HG02678 (cell line): ENCODE data around the gene ERN2.

Source experiments
- ATAC-seq: cut with Tn5 transposase; IDR thresholded peaks from one replicate; pipeline ENCODE4 v1.9.1; 2021; ENCODE audit warnings: mild to moderate bottlenecking, moderate library complexity; ENCODE audit not compliant: unreplicated experiment

The ERN2 gene

GRCh38 chr16:23689442-23690187 lies 23.4 kb downstream of the ERN2 start:
- no peak for ATAC-seq

DNA sequence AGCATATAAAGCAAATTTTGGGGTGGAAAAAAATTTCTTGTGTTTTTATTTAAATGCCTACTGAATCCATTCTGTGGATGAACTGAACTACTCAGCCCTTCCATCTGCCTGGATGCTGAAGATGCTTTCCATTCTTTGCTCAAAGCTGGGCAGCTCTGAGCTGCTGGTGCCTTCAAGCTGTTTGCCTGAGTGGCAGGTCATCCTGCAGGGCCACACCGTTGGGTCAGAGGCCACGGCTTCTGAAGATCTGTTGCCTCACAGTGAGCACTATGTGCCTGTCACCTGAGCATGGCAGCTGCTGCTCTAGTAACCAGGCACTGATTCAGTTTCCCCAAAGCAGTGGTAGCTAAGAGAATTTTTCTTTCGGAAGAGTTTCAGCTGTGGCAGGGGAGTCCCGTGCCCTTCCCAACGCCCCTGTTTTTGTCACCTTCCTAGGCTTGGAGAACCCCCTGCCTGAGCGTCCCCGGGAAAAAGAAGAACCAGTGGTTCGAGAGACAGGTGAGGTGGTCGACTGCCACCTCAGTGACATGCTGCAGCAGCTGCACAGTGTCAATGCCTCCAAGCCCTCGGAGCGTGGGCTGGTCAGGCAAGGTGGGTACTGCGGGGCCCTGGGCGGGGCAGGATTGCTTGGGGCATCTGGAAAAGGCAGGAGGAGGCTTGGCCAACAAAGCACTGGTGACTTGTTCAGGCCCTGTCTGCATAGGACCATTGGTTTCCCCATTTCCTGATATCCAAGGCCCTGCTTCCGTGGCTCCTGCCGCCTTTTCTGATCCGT lies 25.8 kb downstream of the ERN2 start:
- ATAC-seq = no peak

GRCh38 chr16:23683487-23683886 lies 29.5 kb downstream of the ERN2 start:
- no peak for ATAC-seq

DNA sequence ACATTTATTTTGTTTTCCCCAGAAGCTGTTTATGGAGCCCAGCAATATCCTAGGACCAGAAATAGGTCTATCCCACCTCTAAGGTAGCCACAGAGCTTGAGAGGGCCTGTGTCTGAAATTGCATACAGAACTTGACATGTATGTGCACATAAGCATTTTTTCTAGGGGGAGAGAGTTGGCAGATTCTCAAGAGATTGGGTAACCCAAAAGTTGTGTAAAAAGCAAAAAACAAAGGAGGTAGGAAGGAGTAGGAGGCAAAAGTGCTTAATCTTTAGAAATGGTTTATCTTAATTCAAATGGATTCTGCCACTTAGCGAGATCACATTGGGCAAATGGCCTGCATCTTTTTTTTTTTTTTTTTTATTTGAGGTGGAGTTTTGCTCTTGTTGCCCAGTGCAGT lies 30.8 kb downstream of the ERN2 start:
- ATAC-seq = no peak

GRCh38 chr16:23679986-23680336 lies 33.1 kb downstream of the ERN2 start:
- no peak for ATAC-seq

DNA sequence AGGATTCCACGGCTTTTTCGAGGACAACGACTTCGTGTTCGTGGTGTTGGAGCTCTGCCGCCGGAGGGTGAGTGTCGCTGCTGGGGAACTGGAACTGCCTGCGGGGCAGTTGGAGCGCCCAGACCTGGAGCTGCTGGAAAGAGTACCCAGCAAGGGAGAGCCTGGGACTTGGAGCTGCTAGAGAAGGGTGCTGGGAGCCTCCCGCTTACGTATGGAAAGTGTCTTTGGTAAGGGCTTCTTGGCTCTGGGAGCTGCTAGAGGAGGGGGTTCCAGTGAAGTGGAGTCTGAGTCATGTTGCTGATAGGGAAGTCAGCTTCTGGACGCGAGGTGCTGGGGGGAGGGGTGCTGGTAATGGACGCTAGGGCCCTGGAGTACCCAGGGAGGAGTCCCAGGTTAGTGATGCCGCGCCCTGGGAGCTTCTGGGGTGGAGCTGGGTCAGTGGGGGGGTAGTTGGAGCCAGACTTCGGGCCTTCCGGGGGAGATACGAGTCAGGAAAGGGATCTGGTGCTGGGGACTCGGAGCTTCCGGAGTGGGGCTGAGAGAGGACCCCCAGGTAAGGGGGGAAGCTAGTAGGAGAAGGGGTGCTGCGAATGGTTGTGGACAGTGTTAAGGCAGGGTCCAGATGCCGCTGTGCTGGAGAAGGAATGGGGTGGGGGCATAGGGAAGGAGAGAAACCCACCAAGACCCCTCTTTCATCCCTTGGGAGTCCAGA lies 33.6 kb downstream of the ERN2 start:
- ATAC-seq = no peak

DNA sequence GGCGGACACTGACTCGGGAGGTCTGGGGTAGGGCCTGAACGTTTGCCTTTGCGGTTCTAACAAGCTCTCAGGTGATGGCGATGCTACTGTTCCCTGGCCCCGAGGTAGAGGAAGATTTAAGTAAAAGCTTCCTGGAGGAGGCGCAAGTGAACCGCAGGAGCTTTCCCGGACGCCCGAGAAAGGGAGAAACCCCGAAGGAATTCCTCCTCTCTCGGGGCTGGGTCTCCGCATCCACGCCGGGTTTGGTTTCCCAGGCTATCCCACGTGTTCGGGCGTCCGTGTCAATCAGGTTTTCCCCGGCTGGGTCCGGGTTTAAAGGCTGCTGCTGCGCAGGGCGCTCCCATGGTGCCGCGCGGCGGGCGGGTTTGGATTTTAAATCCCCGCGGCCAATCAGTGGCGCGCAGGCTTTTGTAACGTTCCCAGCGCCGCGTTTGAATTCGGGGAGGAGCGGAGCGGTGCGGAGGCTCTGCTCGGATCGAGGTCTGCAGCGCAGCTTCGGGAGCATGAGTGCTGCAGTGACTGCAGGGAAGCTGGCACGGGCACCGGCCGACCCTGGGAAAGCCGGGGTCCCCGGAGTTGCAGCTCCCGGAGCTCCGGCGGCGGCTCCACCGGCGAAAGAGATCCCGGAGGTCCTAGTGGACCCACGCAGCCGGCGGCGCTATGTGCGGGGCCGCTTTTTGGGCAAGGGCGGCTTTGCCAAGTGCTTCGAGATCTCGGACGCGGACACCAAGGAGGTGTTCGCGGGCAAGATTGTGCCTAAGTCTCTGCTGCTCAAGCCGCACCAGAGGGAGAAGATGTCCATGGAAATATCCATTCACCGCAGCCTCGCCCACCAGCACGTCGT lies 34.4 kb downstream of the ERN2 start, which contains the start of gene PLK1:
TSS of gene PLK1 (plus strand) at position 460 of the 844 bp plus-strand sequence. CDS start at position 504, 44 bp downstream.
- ATAC-seq = peak; percentile 83

- ATAC-seq = no peak
These were observed 36.0 kb downstream of the ERN2 start for GRCh38 chr16:23676924-23677480.

DNA sequence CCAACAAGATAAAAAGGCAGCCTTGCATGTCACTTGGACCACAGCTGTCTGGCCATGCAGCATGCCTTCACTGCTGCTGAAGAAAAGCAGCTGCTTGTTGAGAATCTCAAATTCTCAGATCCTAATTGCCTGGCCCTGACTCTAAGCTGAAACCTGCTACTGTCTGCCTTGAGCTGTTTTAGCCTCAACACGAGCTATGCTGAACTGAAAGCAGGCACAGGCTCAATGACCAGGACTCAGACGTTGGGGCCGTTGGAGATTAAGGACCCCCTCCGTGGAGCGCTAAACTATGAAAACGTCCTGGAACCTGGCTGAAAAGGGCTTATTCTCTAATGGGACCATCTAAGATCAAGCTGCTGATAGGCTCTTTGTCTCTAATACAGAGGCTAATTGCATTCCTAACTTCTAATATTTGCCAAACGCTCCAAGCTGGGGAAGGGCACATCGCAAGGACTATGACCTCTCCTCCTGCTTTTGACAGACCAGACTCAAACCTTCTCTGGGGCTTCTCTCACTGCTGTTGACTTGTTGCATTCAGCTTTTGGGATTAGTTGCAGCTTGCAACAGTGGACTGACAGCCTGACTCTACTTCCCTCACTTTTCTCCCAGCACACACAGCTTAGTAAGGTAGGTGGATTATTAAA lies 38.9 kb downstream of the ERN2 start:
- ATAC-seq = no peak

DNA sequence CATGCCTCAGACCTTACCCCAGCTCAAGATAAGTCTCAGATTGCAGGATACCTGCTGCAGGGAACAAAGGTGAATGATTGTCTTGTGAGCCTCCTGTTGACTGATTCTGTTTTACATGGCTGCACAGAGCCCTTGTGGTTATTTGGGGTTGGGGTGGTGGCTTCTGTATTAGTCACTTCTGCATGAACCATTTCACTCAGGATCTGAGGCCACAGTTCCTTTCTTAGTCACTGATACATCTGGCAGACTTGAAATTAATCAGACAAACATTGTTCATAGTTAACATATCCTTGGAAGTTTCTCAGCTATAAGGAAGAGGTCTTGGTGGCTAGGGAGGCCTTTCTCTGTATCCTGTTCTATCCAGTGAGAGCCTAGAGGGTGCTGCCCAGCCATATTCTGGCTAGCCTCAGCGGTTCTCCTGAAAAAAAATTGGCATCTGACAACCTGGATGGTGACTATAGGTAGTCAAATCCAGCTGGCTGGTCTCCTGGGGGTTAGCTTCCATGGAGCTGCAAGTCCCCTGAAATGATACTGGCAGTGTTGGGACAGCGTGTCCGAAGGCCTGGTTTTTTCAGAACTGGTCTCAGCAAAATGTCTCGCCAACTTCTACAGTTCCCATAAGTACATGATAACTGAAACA lies 42.8 kb downstream of the ERN2 start:
- peak; percentile 98 for ATAC-seq

DNA sequence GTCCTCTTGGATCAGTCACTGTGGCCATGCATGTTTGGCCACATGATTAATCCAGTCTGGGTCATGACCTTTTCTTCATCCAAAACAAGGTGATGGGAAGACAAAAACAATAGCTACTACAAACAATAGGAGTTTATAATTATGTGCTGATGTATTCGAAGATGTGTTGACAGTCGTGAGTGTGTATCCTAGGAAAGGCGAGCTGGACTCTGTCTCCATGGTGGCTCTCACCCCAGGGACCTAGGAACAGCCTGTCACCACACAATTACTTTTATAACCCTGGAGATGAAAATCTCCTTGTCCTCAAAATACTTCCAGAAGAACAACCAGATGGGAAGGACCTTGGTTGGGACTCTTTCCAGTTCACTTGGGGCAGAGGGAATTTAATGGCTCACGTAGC lies 44.1 kb downstream of the ERN2 start:
- ATAC-seq = no peak

- no peak for ATAC-seq
These were observed 44.8 kb downstream of the ERN2 start for GRCh38 chr16:23668225-23668624.

GRCh38 chr16:23667355-23667659 lies 45.7 kb downstream of the ERN2 start:
- no peak for ATAC-seq

DNA sequence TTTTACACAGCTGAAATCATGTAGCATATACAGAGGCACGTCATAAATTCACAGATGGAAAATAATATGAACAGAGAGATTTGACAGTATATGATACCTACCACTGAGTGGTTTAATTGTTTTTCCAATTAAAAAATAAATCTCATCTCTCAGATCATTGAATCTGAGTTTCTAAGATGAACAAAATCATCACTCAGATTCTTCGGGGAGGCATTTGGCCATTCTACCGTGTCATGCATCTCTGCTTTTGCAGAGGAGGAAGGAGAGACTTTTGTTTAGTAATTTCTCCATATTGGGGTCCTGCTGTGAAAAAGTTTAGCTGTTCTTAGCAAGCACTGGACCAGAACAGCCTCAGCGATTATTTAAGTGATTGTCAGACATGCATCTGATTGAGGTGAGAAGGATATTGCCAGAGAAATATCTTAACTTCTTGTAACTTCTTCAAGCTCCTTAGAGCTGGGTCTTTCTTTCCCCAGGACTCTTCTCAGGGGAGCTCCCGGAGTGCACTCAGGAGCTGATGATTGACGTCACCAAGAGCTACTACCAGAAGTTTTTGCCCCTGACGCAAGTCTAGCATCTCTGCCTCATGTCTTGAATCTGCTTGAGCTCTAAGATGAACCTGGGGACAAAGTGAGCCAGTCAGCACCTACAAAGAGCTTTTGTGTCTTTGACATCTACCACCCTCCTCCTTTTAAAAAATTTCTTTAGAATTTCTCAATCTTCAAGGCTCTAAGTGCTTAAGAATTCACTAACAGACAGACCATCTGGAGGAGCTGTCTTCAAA lies 46.3 kb downstream of the ERN2 start:
- no peak for ATAC-seq

DNA sequence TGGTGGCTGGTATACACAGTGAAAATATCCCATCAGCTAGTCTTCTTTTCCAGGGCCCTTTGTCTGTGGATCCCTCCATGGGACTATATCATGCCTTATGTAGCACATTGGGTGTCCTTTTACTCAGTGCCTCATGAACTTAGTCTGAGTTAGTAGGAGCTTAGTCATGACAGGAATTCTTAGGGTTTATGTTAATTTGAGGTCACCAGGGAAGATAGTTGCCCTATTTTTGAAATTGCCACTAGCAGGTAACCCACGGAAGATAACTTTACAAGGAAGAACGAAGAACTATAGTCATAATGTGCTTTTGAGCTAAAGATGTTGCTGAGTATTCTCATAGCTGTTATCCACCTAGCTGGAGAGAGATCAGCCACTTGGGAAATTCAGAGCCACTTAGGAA lies 49.1 kb downstream of the ERN2 start:
- ATAC-seq = no peak

DNA sequence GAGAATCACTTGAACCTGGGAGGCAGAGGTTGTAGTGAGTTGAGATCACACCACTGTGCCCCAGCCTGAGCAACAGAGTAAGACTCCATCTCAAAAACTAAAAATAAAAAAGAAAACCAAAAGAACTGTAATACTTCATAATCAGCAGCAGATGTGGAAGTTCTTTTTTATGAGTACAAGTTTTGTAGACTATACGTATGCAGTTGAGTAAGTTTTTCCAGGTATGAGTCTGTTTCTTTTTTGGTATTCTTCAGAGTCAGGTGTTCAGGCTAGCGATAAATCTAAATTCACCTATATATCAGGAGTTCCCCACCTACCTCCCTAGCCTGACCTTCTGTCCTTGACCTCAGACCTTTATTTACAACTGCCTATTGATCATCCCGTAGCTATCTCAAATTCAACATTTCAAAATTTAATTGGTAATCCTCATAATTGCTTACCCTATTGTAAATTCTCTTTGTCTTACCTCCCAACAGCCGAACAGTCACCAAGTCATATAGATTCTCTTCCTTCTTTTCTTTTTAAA lies 61.0 kb downstream of the ERN2 start:
- no peak for ATAC-seq

DNA sequence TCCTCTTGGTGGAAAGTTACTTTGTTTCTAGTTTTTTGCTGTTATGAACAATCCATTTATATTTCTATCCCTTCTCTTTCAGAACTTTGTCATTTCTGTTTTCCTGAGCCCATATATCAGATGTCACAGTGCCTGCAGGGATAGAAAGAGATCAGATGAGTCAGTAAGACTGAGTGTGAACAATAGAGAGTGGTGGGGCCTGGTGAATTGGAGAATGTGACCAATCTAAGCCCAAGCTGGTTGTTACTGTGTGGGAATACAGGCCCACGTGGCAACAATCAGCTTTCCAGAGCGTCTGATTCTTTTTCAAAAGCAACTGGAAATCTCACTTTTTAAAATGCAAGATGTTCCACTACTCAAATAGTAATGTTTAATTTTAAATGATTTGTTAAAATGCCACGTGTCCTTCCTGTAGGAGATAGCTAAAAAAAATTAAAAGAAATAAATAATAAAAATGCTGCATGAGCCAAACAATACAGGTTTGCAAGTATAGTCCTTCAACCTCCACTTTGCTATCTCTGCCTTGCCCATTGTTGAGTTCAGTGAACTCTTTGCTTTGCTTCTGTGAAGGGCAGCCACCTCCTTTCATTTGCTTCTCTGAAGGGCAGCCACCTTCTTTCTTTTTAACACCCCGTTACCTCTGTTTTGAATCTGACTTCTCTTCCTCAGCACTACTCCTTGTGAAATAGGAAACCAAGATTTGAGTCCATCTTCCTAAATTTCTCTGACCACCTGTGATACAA lies 62.2 kb downstream of the ERN2 start:
- no peak for ATAC-seq

DNA sequence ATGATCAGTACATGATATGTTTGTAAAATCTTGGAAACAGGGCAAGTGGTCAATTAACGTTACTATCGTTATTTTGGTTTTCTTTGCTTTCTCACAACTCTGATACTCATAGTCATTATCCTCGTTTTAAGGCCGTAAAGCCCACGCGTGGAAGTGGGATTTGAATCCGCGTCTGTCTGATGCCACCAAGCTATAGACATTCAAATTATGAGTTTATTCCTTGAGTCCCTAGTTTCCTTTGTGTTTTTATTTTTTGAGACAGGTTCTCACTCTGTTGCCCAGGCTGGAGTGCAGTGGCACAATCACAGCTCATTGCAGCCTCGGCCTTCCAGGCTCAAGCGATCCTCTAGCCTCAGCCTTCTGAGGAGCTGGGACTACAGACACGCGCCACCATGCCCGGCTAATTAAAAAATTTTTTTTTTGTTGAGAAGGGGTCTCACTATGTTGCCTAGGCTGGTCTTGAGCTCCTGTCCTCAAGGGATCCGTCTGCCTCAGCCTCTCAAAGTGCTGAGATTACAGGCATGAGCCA lies 70.7 kb downstream of the ERN2 start:
- ATAC-seq = no peak
